GM18868 (cell line): ENCODE data around the gene INKA1.
"Not testable (repeated sequence)": the region's sequence is repeated elsewhere in the genome, so short reads cannot be mapped to it uniquely, and the experiment has no call there.

ENCODE experiments used
- ATAC-seq: cut with Tn5 transposase; IDR thresholded peaks from one replicate; pipeline ENCODE4 v1.9.1; 2021; ENCODE audit warnings: mild to moderate bottlenecking, moderate library complexity; ENCODE audit not compliant: unreplicated experiment

The INKA1 gene

DNA sequence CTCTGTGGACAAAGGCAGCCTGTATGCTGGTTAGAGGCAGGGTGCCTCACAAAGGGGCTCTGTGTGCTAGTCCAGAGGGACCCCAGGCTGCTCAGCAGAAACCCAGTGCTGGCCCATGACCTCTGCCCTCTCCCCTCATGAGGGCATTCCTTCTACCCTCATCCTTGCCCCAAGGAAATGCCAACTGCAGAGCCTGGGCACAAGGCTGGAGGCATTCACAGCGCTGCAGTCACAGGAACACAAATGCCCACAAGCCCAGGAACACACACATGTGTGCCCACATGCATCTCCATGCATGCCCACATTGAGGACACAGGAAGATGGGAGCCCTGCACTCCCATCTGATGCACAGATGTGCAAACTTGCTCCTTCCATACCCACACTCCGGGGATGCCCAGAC, 3.8 kb downstream of the INKA1 start:
- ATAC-seq: no peak

GRCh38 chr3:49807431-49808114, 4.5 kb downstream of the INKA1 start:
- no peak for ATAC-seq

GRCh38 chr3:49812916-49813496, 9.9 kb downstream of the INKA1 start:
- no peak for ATAC-seq

DNA sequence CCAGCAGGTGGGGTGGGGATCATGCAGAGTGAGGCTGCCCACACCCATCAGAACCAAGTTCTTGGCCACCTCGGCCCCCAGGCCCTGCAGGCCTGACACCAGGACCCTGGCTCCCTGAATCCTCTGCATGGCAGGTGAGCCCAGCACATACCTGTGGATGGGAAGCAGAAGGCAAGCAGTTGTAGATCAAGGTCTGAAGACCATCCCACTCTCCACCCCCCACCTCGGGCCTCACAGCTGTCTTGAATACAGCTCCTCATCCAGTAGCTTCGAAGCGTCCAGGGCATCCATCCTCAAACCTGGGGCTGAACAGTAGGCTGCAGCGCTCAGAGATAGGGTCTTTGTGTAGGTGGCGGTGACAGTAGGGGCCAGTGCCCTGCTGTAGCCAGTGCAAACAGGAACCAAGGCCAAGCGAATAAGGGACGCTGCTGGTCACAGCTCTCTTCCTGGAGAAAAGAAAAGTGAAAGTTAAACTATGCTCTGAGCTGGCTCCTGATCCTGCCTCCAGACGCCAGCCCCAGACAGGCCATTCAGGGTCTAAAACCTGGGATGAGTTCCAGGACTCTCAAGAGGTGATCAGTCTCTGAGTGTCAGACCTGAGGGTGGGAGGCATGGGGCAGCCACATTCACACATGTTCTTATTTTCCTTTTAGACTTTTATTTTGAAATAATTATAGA, 10.6 kb downstream of the INKA1 start, which contains the start of gene UBA7:
Gene UBA7, minus strand, starts transcription at position 457 of the 678 bp plus-strand sequence. Its CDS starts 166 bp downstream, at position 291.
- no peak for ATAC-seq

DNA sequence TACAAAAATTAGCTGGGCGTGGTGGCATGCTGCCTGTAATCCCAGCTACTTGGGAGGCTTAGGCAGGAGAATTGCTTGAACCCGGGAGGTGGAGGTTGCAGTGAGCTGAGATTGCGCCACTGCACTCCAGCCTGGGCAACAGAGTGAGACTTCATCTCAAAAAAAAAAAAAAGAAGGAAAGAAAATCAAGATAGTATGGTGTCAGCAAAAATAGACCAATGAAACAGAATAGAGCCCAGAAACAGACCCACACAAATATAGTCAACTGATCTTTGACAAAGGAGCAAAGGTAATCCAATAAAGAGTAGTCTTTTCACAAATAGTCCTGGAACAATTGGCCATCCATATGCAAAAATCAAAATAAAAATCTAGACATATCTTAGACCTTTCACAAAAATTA, 20.1 kb downstream of the INKA1 start:
- ATAC-seq: not testable (repeated sequence)

- ATAC-seq: no peak
Measured at GRCh38 chr3:49826016-49826415, 23.0 kb downstream of the INKA1 start.

GRCh38 chr3:49831341-49831740, 28.3 kb downstream of the INKA1 start:
- ATAC-seq: no peak

DNA sequence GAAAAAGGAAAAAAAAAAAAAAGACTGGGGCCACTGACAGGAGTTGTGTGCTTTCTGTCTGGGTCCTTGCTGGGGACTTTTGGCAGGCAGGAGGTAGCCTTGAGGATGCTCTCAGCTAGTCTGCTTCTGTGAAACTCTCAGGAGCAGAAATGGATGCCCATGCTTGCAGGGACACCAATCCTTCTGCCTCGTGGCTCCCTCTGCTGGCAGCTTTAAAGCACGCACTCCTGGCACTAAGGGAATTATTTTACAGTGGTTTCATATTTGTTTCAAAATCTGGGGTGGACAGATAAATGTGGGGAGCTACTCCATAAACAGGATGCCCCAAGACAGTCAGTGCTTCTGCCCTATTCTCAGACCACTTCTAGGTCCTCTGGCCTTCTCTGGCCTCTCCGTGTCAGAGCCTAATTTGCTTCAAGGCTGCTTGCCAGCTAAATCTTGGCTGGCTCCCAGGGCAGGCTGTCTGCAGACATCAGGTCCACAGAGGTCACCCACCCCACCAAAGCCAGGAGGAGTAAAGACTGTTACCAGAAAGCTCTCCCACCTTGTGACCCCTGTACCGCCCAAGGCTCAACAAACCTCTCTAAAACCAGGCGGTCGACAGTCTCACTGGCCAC, 36.2 kb downstream of the INKA1 start:
- no peak for ATAC-seq

GRCh38 chr3:49840388-49840787, 37.3 kb downstream of the INKA1 start:
- ATAC-seq: no peak

DNA sequence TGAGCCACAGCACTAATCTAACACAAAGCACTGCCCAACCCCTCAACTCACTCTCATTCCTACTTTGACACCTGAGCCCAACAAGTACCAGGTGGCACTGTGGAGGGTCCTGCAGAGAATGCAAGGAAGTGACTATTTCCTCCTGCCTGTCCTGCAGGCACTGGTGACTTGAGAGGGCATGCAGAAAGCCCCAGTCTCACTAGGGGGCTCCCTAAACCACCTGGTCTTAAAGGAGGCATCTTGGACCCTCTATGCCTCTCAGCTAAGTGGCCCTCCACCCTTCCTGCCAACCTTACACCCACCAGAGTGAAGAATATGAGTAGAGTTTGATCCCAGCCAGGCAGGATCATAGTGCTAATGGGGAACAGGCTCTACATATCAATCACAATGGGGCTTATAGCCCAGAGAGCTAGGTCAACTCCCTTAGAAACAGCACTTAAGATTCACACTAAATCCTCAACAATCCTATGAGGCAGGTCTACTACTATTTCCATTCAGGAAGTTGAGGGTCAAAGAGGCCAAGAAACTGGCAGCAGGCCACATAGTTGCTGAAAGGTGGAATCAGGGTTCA, 38.1 kb downstream of the INKA1 start:
- no peak for ATAC-seq

GRCh38 chr3:49841806-49842205, 38.7 kb downstream of the INKA1 start:
- no peak for ATAC-seq

DNA sequence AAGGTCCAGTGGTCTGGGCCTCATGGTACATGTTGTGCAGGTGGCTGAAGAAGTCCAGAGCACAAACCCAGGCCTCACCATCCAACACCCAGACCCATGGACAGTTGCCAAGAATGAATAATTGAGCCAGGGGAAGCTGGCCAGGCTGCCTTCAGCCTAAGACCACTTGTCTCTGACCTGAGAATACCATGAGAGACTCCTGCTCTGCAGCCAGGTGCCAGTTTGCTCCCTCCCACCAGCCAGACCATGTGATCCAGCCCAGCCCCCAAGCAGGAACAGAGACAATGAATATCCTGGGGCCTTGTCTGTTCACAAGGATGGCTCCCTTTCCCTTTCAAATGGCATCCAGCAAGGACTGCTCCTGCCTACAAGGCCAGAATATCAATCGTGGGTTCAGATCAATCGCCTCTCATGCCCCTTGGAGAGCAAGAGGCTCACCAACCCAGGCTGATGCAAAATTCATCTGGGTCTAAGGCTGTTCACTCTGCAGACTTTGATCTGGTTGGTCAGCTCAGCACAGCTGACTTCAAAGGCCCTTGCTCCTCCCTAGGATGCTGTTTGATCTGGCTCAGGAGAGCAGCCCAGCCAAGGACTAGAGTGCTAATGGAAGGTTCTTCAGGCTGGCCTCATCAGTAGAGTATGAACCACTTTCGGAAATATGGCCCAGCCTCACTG, 39.9 kb downstream of the INKA1 start:
- no peak for ATAC-seq

DNA sequence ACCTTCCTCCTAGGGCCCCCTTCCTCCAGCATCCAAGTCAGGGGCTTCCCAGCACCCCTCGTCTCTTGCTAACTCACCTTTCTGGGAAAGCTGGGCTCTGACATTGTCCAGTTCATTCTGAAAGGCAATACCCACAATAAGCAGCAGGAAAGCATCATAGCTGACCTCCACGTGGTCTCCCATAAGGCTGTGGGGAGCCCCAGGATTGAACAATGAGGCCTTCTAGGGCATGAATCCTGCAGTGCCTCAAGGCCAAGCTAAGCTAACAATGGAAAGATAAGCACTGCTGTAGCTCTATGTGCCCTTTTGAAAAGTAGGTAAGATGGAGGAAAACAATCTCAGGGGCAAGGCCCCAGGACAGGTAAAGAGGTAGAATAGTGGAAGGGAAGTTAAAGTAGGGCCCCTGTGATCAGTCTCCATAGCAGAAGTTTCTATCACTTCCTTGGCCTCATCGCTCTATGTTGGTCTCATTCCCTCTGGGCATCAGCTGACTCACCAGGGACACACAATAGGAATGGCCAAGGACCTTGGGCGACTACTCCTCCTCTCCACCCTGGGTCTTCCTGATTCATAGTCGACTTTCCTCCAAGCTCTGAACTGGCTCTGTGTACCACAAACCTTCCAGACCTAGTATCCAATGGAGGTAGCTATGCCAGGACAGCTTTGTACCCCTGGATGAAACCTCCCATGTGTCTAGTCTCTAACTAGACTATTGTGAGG, 41.6 kb downstream of the INKA1 start:
- ATAC-seq: no peak

GRCh38 chr3:49845694-49846093, 42.6 kb downstream of the INKA1 start:
- ATAC-seq: no peak
